NAMALWA (cell line): Measurements from ENCODE around the gene ASPA.
"Not testable (repeated sequence)": the region's sequence is repeated elsewhere in the genome, so short reads cannot be mapped to it uniquely, and the experiment has no call there.

ENCODE experiments used
- DNase-seq: peaks from one replicate; pipeline ENCODE4 v3.0.0-alpha.2; 2015; ENCODE audit warnings: low spot score

ASPA gene

DNA sequence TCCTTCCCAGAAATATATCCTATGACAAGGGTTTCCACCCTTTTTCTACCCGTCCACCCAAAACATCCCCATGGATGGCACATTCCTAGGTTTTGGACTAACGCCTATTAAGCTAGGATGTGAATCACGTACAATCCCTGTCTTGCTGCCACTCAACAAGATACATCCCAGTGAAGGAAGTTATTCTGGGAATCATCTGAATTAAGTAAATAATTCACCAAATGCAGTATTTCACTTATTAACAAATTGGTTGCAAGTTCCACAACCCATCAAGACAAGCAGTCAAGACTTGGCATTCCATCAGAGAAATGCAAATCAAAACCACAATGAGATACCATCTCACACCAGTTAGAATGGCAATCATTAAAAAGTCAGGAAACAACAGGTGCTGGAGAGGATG, 32.1 kb downstream of the ASPA start:
- DNase-seq: no peak

DNA sequence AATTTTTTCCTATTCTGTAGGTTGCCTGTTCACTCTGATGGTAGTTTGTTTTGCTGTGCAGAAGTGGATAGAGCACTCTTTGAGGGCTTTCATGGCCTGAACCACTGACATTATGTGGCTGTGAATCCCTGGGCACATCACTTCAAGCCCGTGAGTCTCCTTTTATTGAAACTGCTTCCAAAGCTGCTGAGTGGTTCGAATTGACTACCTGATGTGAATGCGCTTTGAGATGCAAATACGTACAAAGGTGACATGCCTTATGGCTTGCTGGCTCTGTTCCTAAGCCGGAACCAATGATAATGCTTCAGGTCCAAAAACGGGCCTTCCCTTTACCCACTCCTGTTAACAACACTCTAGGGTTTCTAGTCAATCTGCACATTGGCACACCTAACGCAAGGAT, 34.3 kb downstream of the ASPA start:
- no peak for DNase-seq

DNA sequence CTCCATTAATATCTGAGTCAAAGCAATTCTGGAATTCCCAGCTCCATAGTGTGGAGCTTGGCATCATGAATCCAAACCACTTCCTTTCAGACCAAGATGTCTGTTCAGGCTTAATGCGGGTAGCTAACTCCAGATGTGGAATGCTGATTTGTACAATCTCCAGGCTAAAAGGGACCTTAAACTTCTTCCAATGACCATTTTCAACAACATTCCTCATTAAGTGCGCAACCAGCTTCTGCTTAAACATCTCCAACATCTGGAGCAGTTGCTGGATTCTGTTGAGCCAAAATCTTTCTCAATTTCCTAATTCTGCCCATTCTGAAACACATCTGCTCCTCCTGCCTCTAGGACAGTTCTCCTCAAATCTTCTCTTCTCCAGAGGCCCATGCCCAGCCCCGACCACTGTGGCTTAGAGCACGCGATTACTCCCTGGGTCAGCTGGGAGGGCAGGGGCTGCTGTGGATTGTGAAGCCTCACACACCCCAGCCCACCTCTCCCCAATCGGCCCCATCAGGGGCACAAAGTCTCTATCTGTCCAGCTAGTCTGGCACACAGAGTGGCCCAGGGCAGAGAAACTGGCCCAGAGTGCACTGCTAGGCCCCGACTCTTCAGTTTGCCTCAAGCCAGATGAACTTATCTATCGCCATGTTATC, 36.2 kb downstream of the ASPA start:
- DNase-seq: no peak

DNA sequence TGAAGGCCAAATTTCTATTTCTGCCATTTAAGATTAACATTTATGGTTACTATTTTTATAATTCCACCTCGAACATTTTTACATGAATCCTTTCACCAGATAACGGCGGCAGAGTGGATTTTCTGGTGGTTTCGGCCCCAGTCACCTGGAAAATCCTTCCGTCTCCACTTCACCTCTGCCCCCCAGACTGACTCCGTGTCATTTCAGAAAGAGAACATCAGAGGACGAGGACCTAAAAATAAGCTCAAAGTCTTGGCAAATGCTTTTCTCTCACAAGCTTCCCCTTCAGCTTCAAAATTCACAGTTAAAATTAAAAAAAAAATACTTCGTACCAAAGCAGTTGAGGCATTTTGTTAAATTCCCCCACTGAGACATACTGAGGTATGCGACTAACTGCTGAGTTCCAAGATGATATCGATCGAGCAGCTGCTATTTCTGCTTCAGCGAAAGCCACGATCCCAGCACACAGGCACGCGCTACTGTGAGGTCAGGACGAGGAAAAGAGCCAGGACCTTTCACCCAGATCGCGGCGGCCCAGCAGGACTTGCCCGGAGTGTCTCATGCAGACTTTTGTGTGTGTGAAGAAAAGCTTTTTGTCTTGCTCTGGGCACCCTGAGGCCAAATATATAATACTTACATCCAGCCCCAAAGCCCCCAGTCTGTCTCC, 36.8 kb downstream of the ASPA start:
- no peak for DNase-seq

DNA sequence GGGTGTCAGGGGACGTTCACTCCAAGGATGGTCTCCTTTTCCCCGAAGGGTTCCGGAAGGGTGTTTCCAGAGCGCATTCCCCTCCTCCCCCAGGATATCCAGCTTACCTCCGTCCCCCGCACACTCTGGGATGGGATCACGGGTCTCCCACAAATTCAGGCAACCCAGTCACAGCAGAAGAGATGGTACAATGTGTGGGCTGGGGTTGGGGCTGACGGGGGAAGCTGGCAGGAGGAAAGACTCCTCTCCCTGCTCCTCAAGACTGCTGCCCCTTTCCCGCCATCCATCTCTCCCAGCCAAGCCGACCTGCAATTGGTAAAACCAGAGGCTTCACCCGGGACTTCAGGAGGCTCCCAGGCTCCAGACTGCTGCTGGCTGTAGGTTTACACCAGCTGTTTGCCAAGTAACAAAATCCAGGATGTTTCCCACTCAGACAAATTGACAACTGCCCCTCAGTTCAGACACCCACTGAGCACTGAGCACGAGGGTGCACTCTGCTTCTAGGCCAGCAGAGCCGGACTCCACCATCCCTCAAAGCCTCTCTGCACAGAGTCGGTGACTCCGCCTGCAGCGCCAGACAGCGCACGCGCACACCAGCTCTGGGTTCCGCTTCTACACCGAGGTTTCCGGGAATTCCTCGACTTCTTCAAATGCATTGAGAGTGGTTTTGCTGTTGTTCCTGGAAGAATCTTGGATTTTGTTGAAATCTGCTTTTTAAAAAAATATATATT, 37.7 kb downstream of the ASPA start:
- DNase-seq: no peak

DNA sequence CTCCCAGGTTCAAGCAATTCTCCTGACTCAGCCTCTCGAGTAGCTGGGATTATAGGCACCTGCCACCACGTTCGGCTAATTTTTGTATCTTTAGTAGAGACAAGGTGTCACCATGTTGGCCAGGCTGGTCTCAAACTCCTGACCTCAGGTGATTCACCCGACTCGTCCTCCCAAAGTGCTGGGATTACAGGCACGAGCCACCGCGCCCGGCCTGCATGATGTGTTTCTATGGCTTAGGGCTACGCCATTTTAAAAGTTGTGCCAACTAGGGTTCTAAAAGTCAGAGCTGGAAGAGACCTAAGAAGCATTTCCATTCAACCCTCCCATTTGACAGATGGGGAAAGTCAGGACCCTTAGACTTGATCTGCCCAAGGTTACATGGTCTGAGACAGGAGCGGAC, 38.4 kb downstream of the ASPA start:
- not testable (repeated sequence) for DNase-seq

DNA sequence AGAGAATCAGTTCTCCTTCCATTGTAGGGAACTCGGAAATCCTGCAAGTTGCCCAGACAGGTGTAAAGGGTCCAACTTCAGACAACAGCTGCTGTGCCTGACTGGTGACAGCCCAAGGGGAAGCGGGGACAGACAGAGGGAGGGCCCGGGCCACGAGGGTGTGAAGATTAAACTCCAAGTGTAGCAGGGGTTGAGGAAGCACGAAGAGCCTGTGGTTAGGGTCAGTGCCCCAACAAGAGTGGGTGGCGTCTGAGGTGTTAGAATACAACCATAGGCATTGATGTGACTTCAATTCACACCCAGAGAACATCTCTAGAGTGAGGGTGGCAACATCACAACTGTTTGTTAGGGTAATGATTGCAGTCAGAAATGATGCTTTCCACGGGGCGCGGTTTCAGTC, 39.1 kb downstream of the ASPA start:
- no peak for DNase-seq

DNA sequence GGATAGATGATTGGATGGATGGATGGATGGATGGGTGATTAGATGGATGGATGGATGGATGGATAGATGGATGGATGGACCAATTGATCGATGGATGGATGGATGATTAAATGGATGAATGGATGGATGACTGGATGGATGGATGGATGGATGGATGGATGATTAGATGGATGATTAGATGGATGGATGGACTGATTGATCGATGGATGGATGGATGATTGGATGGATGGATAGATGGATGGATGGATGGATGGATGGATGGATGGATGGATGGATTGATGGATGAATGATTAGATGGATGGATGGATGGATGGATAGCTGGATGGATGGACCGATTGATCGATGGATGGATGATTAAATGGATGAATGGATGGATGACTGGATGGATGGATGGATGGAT, 43.7 kb downstream of the ASPA start:
- DNase-seq: not testable (repeated sequence)

DNA sequence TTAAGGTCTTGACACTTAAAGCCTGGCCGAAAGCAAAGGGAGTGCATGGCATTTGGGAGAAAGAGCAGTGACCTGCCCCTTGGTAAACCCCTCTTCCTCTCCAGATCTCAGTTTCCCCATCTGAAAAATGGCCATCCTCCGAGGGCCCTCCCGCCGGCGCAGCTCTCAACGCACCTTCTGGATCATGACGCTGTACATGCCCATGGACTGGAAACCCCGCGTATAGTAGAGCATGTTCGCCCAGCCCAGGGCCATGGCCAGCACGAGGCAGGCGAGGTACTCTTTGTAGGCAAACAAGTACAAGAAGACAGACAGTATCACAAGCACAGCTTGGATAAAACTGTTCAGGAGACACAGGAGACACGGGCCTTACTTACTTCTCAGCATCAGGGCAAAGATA, 48.2 kb downstream of the ASPA start:
- DNase-seq: no peak

DNA sequence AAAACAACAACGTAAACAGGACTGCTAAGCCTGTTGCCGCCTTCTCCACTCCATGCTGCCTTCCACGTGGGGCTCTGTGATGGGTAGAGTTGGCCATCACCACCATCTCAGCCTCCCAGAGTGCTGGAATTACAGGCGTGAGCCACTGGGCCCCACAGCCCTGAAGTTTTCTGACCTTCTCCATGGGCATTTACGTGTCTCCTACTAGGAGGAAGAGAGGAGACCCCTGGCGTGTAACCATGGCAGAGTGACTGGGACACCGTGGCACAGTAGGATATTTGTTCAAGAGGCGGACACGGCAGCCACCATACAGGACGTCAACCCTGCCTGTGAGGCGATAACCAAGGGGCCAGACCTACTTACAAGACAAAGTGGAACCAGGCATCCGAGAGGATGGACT, 50.7 kb downstream of the ASPA start:
- DNase-seq: no peak

DNA sequence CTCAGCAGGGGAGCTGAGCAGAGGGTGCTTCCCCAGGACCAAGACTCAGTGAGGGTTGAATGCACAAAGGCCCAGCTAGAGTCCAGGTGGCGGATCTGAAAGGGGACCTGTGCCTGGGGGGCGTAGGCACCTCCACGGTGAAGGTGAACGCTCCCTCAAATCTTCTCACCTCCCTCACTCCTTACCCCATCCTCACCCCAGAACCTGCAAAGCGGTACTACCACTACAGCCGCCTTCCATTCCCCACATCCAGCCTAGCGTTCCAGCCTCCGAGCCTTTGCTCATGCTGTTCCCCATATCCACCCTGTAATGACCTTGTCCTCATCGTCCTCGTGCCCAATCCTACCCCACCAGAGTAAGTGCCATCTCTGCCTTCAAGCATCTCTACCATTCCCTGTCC, 51.2 kb downstream of the ASPA start:
- no peak for DNase-seq

DNA sequence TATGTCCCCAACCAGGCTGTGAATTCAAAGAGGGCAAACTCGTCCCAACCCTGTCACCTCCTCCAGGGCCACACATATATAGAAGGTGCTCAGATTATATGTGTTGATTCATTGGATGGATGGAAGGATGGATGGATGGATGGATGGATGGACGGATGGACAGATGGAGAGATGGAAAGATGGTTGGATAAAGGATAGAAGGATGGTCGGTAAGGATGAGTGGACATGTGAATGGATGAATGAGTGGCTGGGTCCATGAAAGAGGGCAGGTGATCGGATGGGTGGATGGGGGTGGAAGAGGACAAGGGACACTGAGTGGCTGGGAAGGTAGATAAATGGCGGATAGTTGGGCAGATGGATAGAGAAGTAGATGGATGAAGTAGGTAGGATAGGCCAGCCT, 51.7 kb downstream of the ASPA start:
- no peak for DNase-seq

DNA sequence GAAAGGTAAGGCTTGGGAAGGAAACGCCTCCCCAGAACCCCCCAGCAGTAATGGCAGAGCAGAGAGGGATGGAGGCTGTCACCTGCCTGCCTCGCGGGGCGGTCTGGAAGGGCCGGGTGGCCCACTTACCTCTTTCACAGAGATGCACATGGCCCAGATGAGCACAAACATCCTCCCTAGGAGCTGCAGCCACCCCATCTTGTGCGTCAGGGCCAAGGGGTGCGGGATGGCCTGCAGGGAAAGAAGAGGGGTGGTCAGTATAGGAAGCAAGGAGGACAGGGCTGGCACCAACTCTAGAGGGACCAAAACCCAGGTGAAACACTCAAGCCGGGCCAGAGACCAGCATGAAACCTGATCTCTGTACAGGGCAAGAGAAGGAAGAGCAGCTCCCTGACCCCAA, 52.1 kb downstream of the ASPA start:
- no peak for DNase-seq

DNA sequence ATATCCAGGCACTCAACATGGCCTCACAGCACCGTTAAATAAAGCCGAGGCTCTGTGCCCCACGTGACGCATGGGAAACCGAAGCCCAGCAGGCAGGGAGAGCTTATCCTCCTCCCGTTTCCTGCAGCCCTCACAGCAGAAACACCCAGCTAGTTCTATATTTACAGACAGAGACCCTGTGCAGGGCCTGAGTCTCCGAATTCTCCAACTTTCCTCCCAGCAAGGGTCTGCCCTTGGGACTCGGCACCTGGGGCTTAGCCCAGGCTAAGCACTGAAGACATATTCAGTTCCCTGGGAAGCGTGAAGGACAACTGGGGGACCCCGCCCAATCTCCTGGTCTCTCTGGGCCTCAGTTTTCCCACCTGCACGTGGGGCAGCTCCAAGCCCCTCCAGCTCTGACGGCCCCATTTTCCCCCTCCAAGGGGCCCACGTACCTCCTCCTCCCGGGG, 52.6 kb downstream of the ASPA start:
- no peak for DNase-seq

DNA sequence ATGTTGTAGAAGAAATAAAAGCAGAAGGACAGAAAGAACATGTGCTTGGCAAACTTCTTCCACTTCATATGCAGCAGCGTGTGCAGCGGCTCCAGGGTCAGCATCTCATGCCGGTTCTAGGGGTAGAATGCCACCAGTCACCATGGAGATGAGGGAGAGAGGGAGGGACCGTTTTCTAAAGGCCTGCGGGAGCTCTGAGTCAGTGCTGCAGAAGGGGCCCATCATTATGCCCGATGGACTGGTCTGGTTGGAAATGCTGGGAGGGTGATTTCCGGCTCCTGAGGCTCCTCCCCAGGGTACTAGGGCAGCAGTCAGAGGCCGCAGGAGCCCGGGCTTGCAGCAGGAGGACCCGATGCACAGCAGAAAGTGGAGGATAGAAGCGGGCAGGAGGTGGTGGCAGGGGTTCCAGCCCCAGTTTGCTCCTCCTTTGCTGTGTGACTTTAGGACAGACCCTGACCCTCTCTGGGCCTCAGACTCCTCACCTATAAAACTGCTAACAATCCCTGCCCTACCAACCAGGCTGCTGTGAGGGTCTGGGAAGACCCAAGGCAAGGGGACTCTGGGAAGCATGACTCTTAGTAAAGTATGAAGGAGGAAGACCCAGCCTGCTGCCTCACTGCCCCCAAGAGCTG, 53.2 kb downstream of the ASPA start:
- DNase-seq: no peak

DNA sequence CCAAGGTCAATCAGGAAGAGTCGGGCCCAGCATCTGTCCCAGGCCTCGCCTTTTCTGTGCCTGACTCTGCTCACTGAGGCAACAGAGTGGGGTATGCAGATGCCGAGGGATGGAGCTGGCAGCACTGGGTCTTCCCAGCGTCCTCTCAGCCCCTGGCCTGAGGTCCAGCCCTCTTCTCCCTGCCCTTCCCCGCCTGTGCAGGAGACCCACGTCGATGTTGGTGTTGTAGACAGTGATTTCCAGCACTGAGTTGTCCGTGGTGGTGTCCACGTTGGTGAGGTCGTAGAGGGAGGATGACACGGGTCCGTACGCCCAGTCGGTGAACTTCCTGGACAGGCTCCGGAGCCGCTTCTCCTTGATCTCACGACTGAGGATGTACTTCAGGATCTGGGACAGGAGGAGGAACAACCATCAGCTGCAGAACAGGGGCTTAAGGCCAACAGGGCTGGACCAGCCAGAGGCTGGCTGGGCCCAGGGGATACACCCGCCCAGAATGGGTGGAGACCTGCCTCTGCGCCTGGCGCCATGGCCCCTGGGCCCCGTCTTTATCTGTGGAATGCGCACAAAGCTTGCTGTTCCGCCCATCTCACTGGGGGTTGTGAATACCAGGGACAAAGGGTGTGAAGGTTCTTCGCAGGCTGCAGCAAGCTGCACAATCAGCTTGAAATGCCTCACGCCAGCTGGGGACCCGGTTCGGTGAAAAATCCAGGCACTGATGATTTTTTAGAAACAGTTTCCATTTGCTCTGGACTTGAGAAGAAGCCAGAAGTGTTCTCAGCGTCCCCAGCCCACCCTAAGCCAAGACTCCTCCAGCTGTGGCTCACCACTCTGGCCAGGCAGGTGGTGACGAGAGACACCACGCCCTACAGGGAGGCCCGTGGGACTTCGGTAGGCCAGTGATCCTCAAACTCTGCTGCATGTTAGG, 54.3 kb downstream of the ASPA start:
- DNase-seq: no peak

DNA sequence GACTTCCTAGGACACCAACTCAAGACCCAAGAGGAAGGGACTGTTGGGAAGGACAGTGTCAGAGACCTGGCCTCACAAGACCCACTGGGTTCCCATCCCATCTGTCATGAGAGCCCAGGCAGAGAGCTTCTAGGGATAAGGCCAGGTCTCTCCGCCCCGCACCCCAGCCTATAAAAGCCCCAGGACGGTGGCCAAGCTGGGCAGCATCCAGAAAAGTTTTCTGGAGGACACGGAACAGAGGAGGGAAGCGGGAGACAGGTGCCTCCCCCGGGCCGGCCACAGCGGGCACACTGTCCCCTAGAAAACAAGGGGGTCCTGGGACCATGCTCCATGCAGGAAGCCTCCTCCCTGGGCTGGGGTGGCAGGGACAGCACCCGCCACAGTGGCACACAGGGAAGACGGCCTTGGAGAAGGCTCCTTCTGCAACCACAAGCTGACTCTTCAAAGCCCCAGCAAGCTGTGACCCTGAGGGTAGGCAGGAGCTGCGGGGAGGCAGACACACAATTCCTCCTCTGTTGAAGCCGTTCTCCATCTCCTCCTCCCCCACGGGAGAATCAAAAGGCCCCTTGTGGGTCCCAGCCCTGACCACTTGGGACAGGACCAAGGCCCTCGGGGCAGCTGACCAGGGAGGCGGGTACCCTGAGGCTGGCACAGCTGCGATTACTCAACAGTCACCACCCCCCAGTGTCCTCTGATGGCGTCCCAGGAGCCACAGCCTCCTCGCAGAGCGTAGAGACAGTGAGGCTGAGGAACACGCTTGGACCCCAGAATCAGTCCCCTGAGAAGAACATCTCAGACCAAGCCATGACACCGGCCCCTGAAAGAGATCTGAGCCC, 55.7 kb downstream of the ASPA start:
- no peak for DNase-seq

DNA sequence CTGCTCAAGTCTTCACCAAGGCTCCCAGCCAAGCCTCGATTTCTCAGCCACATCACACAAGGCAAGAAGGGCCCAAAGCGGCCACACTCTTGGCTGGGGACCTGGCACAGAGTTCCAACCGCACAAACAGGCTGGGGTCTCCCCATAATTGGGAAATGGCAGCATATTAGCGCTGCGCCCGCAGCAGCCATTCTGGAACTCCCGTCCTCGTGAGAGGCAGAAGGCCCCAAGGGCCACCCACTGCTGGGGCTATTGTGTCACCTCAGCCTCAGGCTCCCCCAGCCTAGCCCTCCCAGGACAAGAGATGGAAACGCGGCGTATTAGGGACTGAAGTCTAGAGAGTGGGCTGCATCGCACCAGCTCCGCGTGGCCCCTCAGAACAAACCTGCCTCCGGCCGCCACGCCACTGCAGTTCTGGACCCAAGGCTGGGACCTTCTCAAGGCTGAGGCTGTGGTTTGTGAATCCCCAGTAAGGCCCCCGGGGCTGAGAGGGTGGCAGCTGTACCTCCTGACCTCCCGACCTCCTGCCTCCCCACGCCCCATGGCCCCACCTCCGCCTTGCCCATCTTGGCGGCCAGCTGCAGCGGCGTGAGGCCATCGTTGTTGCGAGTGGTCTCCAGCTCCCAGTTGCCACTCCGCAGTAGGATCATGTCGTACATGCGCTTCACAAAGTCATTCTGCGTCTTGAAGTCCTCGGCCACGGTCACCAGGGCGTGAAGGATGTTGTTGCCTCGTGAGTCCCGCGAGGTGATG, 56.5 kb downstream of the ASPA start:
- no peak for DNase-seq

DNA sequence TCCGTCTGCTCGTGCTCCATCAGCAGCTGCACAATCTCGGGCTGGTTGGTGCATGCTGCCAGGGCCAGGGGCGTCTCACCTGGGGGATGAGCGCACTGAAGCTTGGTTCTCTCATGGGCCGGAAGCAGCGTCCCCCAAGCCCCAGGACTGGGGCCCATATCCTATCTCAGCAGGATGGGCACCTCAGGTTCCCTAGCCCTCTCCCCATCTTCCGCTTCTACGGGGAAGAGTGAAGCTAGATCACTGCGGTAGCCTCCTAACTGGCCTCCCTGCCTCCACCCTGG, 57.0 kb downstream of the ASPA start:
- DNase-seq: no peak

DNA sequence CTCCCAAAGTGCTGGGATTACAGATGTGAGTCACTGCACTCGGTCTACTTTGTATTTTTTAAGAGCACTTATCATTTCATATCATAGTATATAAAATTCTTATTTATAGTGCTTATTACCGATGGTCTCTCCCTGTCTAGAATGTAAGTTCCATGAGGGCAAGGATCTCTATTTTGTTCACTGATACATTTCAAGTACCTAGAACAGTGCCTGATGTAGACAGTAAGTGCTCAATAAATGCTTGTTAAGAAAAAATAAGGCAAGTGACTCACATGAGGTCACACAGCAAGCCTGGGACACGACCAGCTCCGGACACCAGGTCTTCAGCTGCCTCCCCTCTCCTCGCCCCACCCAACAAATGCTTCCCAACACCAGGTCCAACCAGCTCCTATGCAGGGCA, 58.0 kb downstream of the ASPA start:
- no peak for DNase-seq

DNA sequence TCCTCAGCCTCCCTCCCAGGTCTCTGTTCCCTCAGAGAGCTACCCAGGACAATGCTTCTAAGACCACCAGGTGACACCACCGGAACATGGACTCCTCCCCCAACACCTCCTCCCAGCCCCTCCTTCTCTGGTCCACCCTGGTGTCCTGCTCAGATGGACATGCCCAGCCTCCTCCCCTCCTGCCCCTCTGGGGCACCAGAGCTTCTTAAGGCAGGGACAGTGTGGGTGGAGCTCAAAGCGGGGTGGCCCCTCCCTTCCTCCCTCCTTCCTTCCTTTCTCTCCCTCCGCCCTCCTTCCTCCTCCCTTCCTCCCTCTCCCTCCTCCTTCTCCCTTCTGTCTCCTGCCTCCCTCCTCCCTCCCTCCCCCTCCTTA, 59.1 kb downstream of the ASPA start:
- no peak for DNase-seq
